ENCODE measurements around the gene TULP4.
A peak's percentile ranks its signal among the peaks of the same experiment; 100 is the strongest.

DNA sequence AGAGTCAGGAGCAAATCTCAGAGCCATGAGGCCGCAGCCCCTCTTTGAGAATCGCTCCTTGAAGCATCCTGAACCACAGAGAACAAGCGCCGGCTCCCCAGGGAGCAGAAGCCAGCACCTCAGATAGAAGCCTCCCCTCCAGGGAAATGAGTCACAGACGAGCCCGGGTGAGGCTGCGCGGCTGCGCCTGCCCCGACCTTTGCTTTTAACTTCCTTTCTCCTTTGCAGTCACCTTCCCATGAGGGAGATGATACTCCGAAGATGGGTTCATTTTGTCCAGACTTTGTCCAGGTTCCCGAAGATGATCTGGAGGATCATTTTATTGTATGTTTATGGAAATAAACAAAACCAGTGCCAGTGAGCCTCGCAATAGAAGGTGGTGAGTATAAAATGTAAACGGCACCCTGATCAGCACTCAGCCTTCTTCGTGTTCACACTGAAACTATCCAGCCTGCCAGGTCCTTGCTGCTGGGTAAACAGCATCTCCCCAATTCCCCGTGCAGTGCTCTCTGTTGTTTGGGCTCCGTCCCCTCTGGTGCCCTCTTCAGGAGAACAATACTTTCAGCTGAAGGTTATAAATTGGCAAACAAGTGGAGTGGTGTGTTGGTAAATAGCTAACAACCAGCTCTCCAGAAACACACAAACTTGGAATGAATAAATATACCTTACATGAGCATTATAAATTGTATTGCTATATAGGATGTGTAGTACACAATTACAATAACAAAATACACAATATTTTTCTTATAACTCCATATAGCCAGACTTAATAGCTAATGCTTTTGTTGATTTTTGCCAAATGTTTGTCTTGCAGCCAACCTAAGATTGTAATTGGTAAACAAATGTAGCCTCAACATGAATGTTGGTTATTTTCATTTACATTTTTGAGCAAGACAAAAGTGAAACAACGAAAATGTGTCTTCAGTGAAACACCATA is 206.2 kb downstream of the TULP4 start:
- no peak for TF ChIP-seq POLR2AphosphoS5 (IDR thresholded peaks at IDR 0.05)
- TF ChIP-seq, protein P1, sequence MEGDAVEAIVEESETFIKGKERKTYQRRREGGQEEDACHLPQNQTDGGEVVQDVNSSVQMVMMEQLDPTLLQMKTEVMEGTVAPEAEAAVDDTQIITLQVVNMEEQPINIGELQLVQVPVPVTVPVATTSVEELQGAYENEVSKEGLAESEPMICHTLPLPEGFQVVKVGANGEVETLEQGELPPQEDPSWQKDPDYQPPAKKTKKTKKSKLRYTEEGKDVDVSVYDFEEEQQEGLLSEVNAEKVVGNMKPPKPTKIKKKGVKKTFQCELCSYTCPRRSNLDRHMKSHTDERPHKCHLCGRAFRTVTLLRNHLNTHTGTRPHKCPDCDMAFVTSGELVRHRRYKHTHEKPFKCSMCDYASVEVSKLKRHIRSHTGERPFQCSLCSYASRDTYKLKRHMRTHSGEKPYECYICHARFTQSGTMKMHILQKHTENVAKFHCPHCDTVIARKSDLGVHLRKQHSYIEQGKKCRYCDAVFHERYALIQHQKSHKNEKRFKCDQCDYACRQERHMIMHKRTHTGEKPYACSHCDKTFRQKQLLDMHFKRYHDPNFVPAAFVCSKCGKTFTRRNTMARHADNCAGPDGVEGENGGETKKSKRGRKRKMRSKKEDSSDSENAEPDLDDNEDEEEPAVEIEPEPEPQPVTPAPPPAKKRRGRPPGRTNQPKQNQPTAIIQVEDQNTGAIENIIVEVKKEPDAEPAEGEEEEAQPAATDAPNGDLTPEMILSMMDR (IDR thresholded peaks at IDR 0.05): peak in 2 of 3 donors; percentile 44 to 46
